DLD1 (cell line): ENCODE measurements around the gene ADAMTSL3.

ENCODE experiments used
- in situ Hi-C: cut with HindIII; loops from 2 replicates; pipeline ENCODE4 v1.10.0; 2017; ENCODE audit warnings: low sequenced_read_pairs

Gene ADAMTSL3

GRCh38 chr15:83653639-83654378 lies at the start of gene ADAMTSL3:
Gene ADAMTSL3 (plus strand): TSS chr15:83654123. CDS start chr15:83655762, 1,639 bp downstream.
- in situ Hi-C loops: no loop called here

GRCh38 chr15:83604549-83604948 lies 49.4 kb upstream of the ADAMTSL3 start:
- in situ Hi-C loops: no loop called here

- in situ Hi-C loops: no loop called here
Measured at GRCh38 chr15:83605111-83605945, 48.6 kb upstream of the ADAMTSL3 start.

- in situ Hi-C loops: no loop called here
Measured at GRCh38 chr15:83610132-83610531, 43.8 kb upstream of the ADAMTSL3 start.

GRCh38 chr15:83610901-83611685 lies 42.8 kb upstream of the ADAMTSL3 start:
- in situ Hi-C loops: no loop called here

GRCh38 chr15:83612226-83612625 lies 41.7 kb upstream of the ADAMTSL3 start:
- in situ Hi-C loops: no loop called here

GRCh38 chr15:83612898-83613635 lies 40.9 kb upstream of the ADAMTSL3 start:
- in situ Hi-C loops: no loop called here

- in situ Hi-C loops: no loop called here
Measured at GRCh38 chr15:83613714-83614113, 40.2 kb upstream of the ADAMTSL3 start.

- in situ Hi-C loops: no loop called here
Measured at GRCh38 chr15:83616840-83617239, 37.1 kb upstream of the ADAMTSL3 start.

GRCh38 chr15:83626171-83626802 lies 27.6 kb upstream of the ADAMTSL3 start:
- in situ Hi-C loops: no loop called here

- in situ Hi-C loops: no loop called here
Measured at GRCh38 chr15:83631534-83631933, 22.4 kb upstream of the ADAMTSL3 start.

- in situ Hi-C loops: no loop called here
Measured at GRCh38 chr15:83643201-83643600, 10.7 kb upstream of the ADAMTSL3 start.

- in situ Hi-C loops: no loop called here
Measured at GRCh38 chr15:83644439-83644838, 9.5 kb upstream of the ADAMTSL3 start.

GRCh38 chr15:83650831-83651230 lies 3.1 kb upstream of the ADAMTSL3 start:
- in situ Hi-C loops: no loop called here

GRCh38 chr15:83651541-83651940 lies 2.4 kb upstream of the ADAMTSL3 start:
- in situ Hi-C loops: no loop called here

- in situ Hi-C loops: no loop called here
Measured at GRCh38 chr15:83652626-83653204, 1.2 kb upstream of the ADAMTSL3 start.

- in situ Hi-C loops: no loop called here
Measured at GRCh38 chr15:83653288-83653638, 660 bp upstream of the ADAMTSL3 start.

- in situ Hi-C loops: no loop called here
Measured at GRCh38 chr15:83654379-83655236, 685 bp downstream of the ADAMTSL3 start.

GRCh38 chr15:83655237-83655616 lies 1.3 kb downstream of the ADAMTSL3 start:
- in situ Hi-C loops: no loop called here
